ENCODE data around the gene CAMTA1.

The CAMTA1 gene

GRCh38 chr1:7639435-7640131 lies 854.3 kb downstream of the CAMTA1 start:
- DNase-seq, result no peak

- DNase-seq, result no peak
Observed at GRCh38 chr1:7640350-7640749, 855.1 kb downstream of the CAMTA1 start.

- no peak for DNase-seq
Observed at GRCh38 chr1:7640920-7641585, 855.8 kb downstream of the CAMTA1 start.

GRCh38 chr1:7641587-7642417 lies 856.5 kb downstream of the CAMTA1 start:
- no peak for DNase-seq

GRCh38 chr1:7642418-7642704 lies 857.1 kb downstream of the CAMTA1 start:
- DNase-seq, result no peak

GRCh38 chr1:7642781-7643529 lies 857.7 kb downstream of the CAMTA1 start:
- DNase-seq, result no peak

- DNase-seq, result no peak
Observed at GRCh38 chr1:7643530-7643929, 858.3 kb downstream of the CAMTA1 start.

GRCh38 chr1:7644086-7644485 lies 858.8 kb downstream of the CAMTA1 start:
- no peak for DNase-seq

GRCh38 chr1:7644961-7645750 lies 859.9 kb downstream of the CAMTA1 start:
- no peak for DNase-seq

GRCh38 chr1:7645751-7646048 lies 860.4 kb downstream of the CAMTA1 start:
- no peak for DNase-seq

- DNase-seq, result no peak
Observed at GRCh38 chr1:7646164-7646563, 860.9 kb downstream of the CAMTA1 start.

GRCh38 chr1:7646981-7647901 lies 862.0 kb downstream of the CAMTA1 start:
- no peak for DNase-seq

GRCh38 chr1:7648761-7649384 lies 863.6 kb downstream of the CAMTA1 start:
- no peak for DNase-seq

- no peak for DNase-seq
Observed at GRCh38 chr1:7650801-7651200, 865.5 kb downstream of the CAMTA1 start.

- no peak for DNase-seq
Observed at GRCh38 chr1:7651203-7651602, 865.9 kb downstream of the CAMTA1 start.

- no peak for DNase-seq
Observed at GRCh38 chr1:7652061-7652460, 866.8 kb downstream of the CAMTA1 start.

GRCh38 chr1:7652515-7653098 lies 867.4 kb downstream of the CAMTA1 start:
- no peak for DNase-seq

GRCh38 chr1:7654725-7655124 lies 869.5 kb downstream of the CAMTA1 start:
- no peak for DNase-seq

GRCh38 chr1:7655354-7655753 lies 870.1 kb downstream of the CAMTA1 start:
- DNase-seq, result no peak

GRCh38 chr1:7656557-7657215 lies 871.4 kb downstream of the CAMTA1 start:
- DNase-seq, result no peak
